T-helper 17 cell (primary cell): ENCODE results near the gene COL18A1. TPM values are rescaled to one million over a fixed set of nuclear protein-coding genes. Genes with fewer than 3 reads are reported as not detected.
A peak's percentile ranks its signal among the peaks of the same experiment; 100 is the strongest.
"Not testable (repeated sequence)": the region's sequence is repeated elsewhere in the genome, so short reads cannot be mapped to it uniquely, and the experiment has no call there.

Experiments used
- ATAC-seq: fragments of 150-1000 bp; cut with Tn5 transposase; 2 replicates; pipeline ENCODE4 v1.10.0; 2021; ENCODE audit warnings: mild to moderate bottlenecking, moderate library complexity
- DNase-seq, 3 donors: peaks; one replicate each; pipeline versions ENCODE4 v3.0.0 to v3.0.0-alpha.2; 2020 to 2021
- H3K9me3 ChIP-seq: one replicate; pipeline ENCODE4 v1.7.0; 2013; ENCODE audit warnings: low read length, mild to moderate bottlenecking; ENCODE audit not compliant: control insufficient read depth, poor library complexity, severe bottlenecking
- H3K27ac Mint-ChIP-seq: one replicate; pipeline ENCODE4 v1.8.0; 2022; ENCODE audit warnings: mild to moderate bottlenecking, moderate library complexity, mixed read lengths
- H3K27me3 Mint-ChIP-seq: one replicate; pipeline ENCODE4 v1.8.0; 2022; ENCODE audit warnings: mixed read lengths
- H3K36me3 Mint-ChIP-seq: one replicate; pipeline ENCODE4 v1.8.0; 2022; ENCODE audit warnings: low read depth, mixed read lengths
- H3K4me1 Mint-ChIP-seq: one replicate; pipeline ENCODE4 v1.8.0; 2022; ENCODE audit warnings: mild to moderate bottlenecking, mixed read lengths
- H3K4me3 Mint-ChIP-seq: one replicate; pipeline ENCODE4 v1.8.0; 2022; ENCODE audit warnings: mild to moderate bottlenecking, moderate library complexity, mixed read lengths
- total RNA-seq, 4 donors: library from RNA in 2 of 4; stranded (reverse) in 2 of 4; gene quantifications; one replicate each; pipeline ENCODE4 v1.2.3 and lab custom pipeline; 2022 to 2026

The COL18A1 gene
- total RNA-seq, 2 donors from 2014 or later, result 5.4 to 17.1 TPM

DNA sequence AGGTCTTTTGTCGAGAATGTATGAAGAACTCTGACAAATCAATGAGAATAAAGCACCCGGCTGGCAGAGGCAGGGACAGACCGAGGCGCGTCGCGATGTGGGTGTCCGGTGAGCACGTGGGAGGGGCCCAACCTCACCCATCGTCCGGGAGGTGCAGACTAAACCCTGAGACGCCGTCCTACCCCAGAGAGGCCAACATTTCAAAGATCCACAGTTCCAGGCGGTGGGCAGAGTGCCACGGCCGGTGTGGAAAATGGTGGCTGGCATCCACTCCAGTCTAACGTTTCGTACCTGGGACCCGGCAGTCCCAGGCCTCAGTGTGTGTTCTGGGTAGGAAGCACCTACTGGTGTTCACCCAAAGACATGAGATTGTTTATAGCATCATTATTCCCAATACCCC, 41.7 kb upstream of the COL18A1 start:
- H3K4me1 Mint-ChIP-seq, H3K4me3 Mint-ChIP-seq, DNase-seq, H3K9me3 ChIP-seq, H3K36me3 Mint-ChIP-seq, H3K27ac Mint-ChIP-seq, ATAC-seq: not testable (repeated sequence)
- H3K27me3 Mint-ChIP-seq, result peaks cover 39% of the 10 kb centered on the region

- Mint-ChIP-seq H3K4me1 (peaks cover 6% of the 10 kb centered on the region), H3K27me3 (peaks cover 36% of the 10 kb centered on the region), H3K27ac (peak overlapping the region; percentile 34), H3K36me3 (no peaks in the 10 kb centered on the region), H3K4me3 (peak overlapping the region; percentile 72)
- DNase-seq, result no peak
- H3K9me3 ChIP-seq, result no peaks in the 10 kb centered on the region
- ATAC-seq, result no peak
These were observed 41.0 kb upstream of the COL18A1 start for GRCh38 chr21:45363921-45364467.

GRCh38 chr21:45364468-45365185, 40.3 kb upstream of the COL18A1 start:
- DNase-seq, result no peak
- H3K9me3 ChIP-seq, result no peaks in the 10 kb centered on the region
- Mint-ChIP-seq H3K27ac (no peak overlapping the region), H3K4me3 (no peak overlapping the region), H3K27me3 (peaks cover 36% of the 10 kb centered on the region), H3K36me3 (no peaks in the 10 kb centered on the region), H3K4me1 (peaks cover 6% of the 10 kb centered on the region)
- no peak for ATAC-seq

GRCh38 chr21:45365186-45365607, 39.8 kb upstream of the COL18A1 start:
- H3K9me3 ChIP-seq, result no peaks in the 10 kb centered on the region
- Mint-ChIP-seq H3K4me1 (peaks cover 7% of the 10 kb centered on the region), H3K4me3 (no peak overlapping the region), H3K27ac (no peak overlapping the region), H3K27me3 (peaks cover 36% of the 10 kb centered on the region), H3K36me3 (no peaks in the 10 kb centered on the region)
- no peak for DNase-seq
- no peak for ATAC-seq

- Mint-ChIP-seq H3K4me1 (peaks cover 8% of the 10 kb centered on the region), H3K27ac (no peak overlapping the region), H3K36me3 (no peaks in the 10 kb centered on the region), H3K4me3 (no peak overlapping the region), H3K27me3 (peaks cover 39% of the 10 kb centered on the region)
- no peak for DNase-seq
- H3K9me3 ChIP-seq, result no peaks in the 10 kb centered on the region
- no peak for ATAC-seq
These were observed 39.2 kb upstream of the COL18A1 start for GRCh38 chr21:45365608-45366241.

DNA sequence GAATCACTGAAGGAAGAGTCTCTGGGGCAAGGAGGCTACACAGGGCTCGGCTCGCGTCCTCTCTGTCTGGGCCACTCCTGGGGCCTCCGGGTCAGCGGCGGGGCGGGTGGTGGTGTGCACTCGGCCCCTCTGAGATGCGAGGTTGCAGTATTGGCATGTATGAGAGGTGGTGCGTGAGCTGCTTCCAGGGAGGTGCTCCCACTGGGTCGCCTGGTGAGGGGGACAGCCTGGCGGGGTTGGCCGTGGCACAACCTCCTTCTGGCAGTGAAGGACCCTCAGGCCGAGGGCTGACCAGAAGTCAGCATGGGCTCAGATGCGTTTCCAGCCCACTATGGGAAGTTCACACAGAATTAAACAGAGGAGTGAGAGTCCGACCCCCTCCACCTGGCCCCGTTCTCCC, 38.5 kb upstream of the COL18A1 start:
- Mint-ChIP-seq H3K27ac (no peak overlapping the region), H3K4me1 (peaks cover 8% of the 10 kb centered on the region), H3K27me3 (peaks cover 42% of the 10 kb centered on the region), H3K4me3 (no peak overlapping the region), H3K36me3 (no peaks in the 10 kb centered on the region)
- ATAC-seq (no peak), DNase-seq (no peak)
- H3K9me3 ChIP-seq, result no peaks in the 10 kb centered on the region

DNA sequence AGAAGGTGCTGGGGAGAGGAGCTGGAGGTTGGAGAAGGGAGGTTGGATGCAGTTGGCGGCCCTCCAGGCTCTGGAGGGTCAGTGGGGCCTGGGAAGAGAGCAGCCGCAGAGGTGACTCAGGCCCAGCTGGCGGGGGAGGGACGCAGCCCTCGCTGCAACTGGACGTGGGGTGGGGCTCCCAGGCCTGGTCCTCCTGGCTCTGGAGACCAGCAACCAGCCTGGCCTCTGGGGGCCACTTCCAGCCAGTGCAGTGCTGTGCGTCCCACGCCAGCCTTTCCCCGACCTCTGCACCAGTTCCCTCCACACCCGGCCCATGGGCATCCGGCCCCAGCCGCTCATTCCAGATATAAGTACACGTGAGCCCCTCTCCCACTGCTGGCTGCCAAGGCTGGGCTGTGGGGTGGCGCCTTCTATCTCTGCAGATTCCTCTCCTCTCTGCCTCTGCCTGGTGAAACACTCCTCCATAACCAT, 38.0 kb upstream of the COL18A1 start:
- H3K27ac Mint-ChIP-seq, result no peak overlapping the region
- DNase-seq (no peak), ATAC-seq (no peak)
- H3K36me3 Mint-ChIP-seq, result no peaks in the 10 kb centered on the region
- no peaks in the 10 kb centered on the region for H3K9me3 ChIP-seq
- H3K4me3 Mint-ChIP-seq, result no peak overlapping the region
- peaks cover 43% of the 10 kb centered on the region for H3K27me3 Mint-ChIP-seq
- H3K4me1 Mint-ChIP-seq, result peaks cover 8% of the 10 kb centered on the region

DNA sequence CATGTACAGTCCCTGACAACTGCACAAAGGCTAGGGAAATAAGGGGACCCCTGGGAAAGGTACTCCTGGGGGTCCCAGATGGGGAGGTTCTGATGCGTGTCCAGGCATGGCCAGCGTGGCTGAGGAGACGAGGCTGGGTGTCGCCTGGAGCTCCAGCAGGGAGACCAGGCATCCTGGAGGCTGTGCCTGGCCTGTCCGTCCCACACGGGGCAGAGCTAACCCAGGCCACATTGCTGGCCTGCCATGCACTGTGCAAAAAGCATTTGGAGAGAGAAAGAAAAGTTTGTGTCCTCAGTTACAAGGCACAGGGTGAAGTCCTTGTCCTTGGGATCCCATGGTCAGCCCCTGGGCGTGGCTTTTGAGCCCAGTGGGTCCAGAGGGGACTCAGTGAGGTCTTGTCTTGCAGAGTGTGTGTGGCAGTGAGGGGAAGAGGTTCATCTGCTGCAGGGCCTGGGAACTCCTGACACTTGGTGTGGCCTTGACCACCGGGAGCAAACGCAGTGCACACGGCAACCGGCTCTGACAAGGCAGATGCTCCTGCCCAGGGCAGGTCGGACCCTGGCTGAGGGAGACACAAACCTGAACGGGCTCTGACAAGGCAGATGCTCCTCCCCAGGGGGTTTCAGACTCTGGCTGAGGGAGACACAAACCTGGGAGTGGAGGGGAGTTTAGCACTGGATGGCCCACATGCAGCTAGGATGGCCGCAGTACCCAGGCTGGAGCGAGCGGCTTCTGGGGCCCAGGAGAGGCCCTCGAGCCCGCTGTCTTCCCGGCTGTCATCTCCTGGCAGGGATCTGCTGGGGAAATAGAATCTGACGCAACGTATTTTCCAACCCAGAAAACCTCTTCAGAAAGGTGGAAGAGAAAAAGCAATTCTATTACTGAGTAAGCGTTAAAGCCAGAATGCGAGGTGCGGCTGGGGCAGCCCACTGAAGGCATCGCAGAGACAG, 37.3 kb upstream of the COL18A1 start:
- no peak for DNase-seq
- H3K4me1 Mint-ChIP-seq, result peaks cover 8% of the 10 kb centered on the region
- no peak overlapping the region for H3K27ac Mint-ChIP-seq
- H3K4me3 Mint-ChIP-seq, result no peak overlapping the region
- no peak for ATAC-seq
- H3K36me3 Mint-ChIP-seq, result no peaks in the 10 kb centered on the region
- H3K9me3 ChIP-seq, result no peaks in the 10 kb centered on the region
- H3K27me3 Mint-ChIP-seq, result peaks cover 41% of the 10 kb centered on the region

DNA sequence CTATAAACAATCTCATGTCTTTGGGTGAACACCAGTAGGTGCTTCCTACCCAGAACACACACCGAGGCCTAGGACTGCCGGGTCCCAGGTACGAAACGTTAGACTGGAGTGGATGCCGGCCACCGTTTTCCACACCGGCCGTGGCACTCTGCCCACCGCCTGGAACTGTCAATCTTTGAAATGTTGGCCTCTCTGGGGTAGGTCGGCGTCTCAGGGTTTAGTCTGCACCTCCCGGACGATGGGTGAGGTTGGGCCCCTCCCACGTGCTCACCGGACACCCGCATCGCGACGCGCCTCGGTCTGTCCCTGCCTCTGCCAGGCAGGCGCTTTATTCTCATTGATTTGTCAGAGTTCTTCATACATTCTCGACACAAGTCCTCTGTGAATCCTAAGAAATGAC, 35.9 kb upstream of the COL18A1 start:
- H3K27me3 Mint-ChIP-seq, result peaks cover 43% of the 10 kb centered on the region
- not testable (repeated sequence) for H3K4me3 Mint-ChIP-seq, DNase-seq, H3K36me3 Mint-ChIP-seq, H3K27ac Mint-ChIP-seq, ATAC-seq, H3K9me3 ChIP-seq, H3K4me1 Mint-ChIP-seq

DNA sequence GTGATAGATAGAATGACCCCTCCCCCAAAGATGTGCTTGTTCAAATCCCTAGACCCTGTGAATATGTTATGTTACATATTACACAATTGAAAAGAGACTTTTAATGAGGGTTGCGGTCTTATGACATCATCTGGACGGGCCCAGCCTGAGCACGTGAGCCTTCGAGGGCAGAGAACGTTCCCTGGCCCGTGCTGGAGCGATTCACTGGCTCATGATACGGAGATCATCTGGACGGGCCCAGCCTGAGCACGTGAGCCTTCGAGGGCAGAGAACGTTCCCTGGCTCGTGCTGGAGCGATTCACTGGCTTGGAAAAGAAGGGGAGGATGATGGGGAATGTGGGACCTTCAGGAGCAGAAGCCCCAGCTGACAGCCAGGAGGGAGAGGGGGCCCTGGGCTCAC, 34.4 kb upstream of the COL18A1 start:
- ATAC-seq (no peak), DNase-seq (no peak)
- H3K36me3 Mint-ChIP-seq, result no peaks in the 10 kb centered on the region
- no peak overlapping the region for H3K27ac Mint-ChIP-seq
- H3K4me1 Mint-ChIP-seq, result peaks cover 4% of the 10 kb centered on the region
- H3K4me3 Mint-ChIP-seq, result no peak overlapping the region
- H3K9me3 ChIP-seq, result no peaks in the 10 kb centered on the region
- H3K27me3 Mint-ChIP-seq, result peaks cover 36% of the 10 kb centered on the region

GRCh38 chr21:45371081-45371480, 33.9 kb upstream of the COL18A1 start:
- Mint-ChIP-seq H3K27ac (no peak overlapping the region), H3K36me3 (no peaks in the 10 kb centered on the region), H3K27me3 (peaks cover 36% of the 10 kb centered on the region), H3K4me3 (no peak overlapping the region), H3K4me1 (peaks cover 4% of the 10 kb centered on the region)
- H3K9me3 ChIP-seq, result no peaks in the 10 kb centered on the region
- no peak for DNase-seq
- no peak for ATAC-seq

DNA sequence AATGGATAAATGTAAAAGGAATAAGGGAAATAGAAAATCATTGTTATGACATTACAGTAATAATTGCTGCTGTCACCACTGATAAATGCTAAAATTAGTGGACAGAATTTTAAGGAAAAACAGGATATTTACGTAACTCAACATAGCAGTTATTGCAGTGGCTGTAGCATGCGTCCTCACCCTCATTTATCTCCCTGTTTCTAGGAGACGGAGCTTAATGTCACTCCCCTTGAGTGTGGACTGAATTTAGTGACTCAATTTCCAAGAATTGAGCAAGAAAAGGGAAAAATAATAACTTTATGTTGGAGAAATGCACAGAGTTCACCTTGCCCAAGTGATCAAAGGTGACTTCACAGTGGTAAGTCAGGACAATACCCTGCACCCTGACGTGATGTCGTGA, 33.3 kb upstream of the COL18A1 start:
- H3K27ac Mint-ChIP-seq, result no peak overlapping the region
- DNase-seq (no peak), ATAC-seq (no peak)
- peaks cover 3% of the 10 kb centered on the region for H3K4me1 Mint-ChIP-seq
- no peaks in the 10 kb centered on the region for H3K36me3 Mint-ChIP-seq
- H3K27me3 Mint-ChIP-seq, result peaks cover 36% of the 10 kb centered on the region
- no peaks in the 10 kb centered on the region for H3K9me3 ChIP-seq
- no peak overlapping the region for H3K4me3 Mint-ChIP-seq
